Activated naive CD8-positive, alpha-beta T cell treated with anti-CD3 and anti-CD28 coated beads, Interleukin-2, amount 50 U/mL, for 16 hours (primary cell): ENCODE data around the gene SEC24D.
"Not testable (repeated sequence)": the region's sequence is repeated elsewhere in the genome, so short reads cannot be mapped to it uniquely, and the experiment has no call there.

Experiments
- DNase-seq: peaks from one replicate; pipeline ENCODE4 v3.0.0-alpha.2; 2020; ENCODE audit warnings: low read depth, low spot score

The SEC24D gene

GRCh38 chr4:118811832-118812231, 24.1 kb downstream of the SEC24D start:
- no peak for DNase-seq

- DNase-seq: no peak
Measured at GRCh38 chr4:118810991-118811764, 24.7 kb downstream of the SEC24D start.

GRCh38 chr4:118807659-118808058, 28.3 kb downstream of the SEC24D start:
- DNase-seq: no peak

- no peak for DNase-seq
Measured at GRCh38 chr4:118803253-118803652, 32.7 kb downstream of the SEC24D start.

GRCh38 chr4:118801895-118802575, 33.9 kb downstream of the SEC24D start:
- no peak for DNase-seq

- DNase-seq: no peak
Measured at GRCh38 chr4:118799231-118799942, 36.5 kb downstream of the SEC24D start.

- DNase-seq: no peak
Measured at GRCh38 chr4:118798658-118799057, 37.3 kb downstream of the SEC24D start.

- no peak for DNase-seq
Measured at GRCh38 chr4:118797558-118798142, 38.3 kb downstream of the SEC24D start.

GRCh38 chr4:118791690-118792446, 44.1 kb downstream of the SEC24D start:
- not testable (repeated sequence) for DNase-seq

GRCh38 chr4:118790544-118790943, 45.4 kb downstream of the SEC24D start:
- no peak for DNase-seq

GRCh38 chr4:118788911-118789310, 47.0 kb downstream of the SEC24D start:
- no peak for DNase-seq

GRCh38 chr4:118787844-118788380, 48.0 kb downstream of the SEC24D start:
- no peak for DNase-seq

GRCh38 chr4:118784776-118785175, 51.1 kb downstream of the SEC24D start:
- DNase-seq: no peak

- no peak for DNase-seq
Measured at GRCh38 chr4:118783887-118784286, 52.0 kb downstream of the SEC24D start.

- DNase-seq: not testable (repeated sequence)
Measured at GRCh38 chr4:118782886-118783285, 53.0 kb downstream of the SEC24D start.

- not testable (repeated sequence) for DNase-seq
Measured at GRCh38 chr4:118777649-118778048, 58.3 kb downstream of the SEC24D start.

- DNase-seq: not testable (repeated sequence)
Measured at GRCh38 chr4:118776955-118777640, 58.8 kb downstream of the SEC24D start.

- DNase-seq: no peak
Measured at GRCh38 chr4:118776157-118776954, 59.6 kb downstream of the SEC24D start.

GRCh38 chr4:118775405-118775804, 60.5 kb downstream of the SEC24D start:
- DNase-seq: no peak

- DNase-seq: no peak
Measured at GRCh38 chr4:118774989-118775388, 60.9 kb downstream of the SEC24D start.
